Nucleus accumbens (tissue), 56 donors: ENCODE results near the gene ZNF200.
A peak's percentile ranks its signal among the peaks of the same experiment; 100 is the strongest.
"Not testable (repeated sequence)": the region's sequence is repeated elsewhere in the genome, so short reads cannot be mapped to it uniquely, and the experiment has no call there.

Experiments
- DNase-seq, 56 donors: peaks; one replicate each; lab custom pipeline; 2025; lab: John Stamatoyannopoulos, UW

Gene ZNF200

DNA sequence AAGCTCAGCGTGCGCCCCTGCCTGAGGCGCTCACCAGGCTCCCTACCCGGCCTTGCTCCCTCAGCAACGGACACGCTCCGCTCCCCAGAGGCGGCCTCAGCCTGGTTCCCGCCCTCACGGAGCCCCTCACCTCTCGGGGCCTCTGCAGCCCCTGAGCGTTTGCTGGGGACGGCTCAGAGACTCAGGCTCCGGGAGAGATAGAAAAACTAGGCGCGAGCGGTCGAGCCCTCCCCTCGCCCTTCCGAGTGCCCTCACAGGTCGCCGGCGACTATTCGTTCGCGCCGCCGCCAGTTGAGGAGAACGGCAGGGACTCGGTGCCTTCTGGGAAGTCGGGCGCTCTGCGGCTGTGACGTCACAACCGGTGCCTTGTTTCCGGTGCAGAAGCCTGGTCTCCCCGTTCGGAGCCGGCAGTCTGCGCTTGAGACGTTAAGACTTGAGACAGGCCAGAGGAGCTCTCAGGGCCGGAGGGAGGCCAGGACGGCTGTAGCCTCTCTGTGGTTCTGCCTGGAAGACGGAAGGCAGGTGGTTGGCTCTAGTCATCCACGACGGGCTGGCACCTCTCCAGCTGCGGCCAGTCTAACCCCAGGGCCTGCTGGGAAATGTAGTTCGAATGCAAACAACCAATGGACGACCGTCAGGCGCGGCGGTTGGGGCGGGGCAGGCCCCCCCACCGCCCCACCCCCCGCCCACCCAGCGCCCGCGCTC lies at the start of gene ZNF200:
Gene ZNF200, minus strand, starts transcription at position 302 of the 705 bp plus-strand sequence. CDS start 1,403 bp downstream, outside the sequence.
- peak; percentile 49 to 98 (median 92) for DNase-seq

- peak in 2 of 56 donors; percentile 41 to 51 for DNase-seq
Observed at GRCh38 chr16:3283543-3284447, 48.8 kb upstream of the ZNF200 start.

DNA sequence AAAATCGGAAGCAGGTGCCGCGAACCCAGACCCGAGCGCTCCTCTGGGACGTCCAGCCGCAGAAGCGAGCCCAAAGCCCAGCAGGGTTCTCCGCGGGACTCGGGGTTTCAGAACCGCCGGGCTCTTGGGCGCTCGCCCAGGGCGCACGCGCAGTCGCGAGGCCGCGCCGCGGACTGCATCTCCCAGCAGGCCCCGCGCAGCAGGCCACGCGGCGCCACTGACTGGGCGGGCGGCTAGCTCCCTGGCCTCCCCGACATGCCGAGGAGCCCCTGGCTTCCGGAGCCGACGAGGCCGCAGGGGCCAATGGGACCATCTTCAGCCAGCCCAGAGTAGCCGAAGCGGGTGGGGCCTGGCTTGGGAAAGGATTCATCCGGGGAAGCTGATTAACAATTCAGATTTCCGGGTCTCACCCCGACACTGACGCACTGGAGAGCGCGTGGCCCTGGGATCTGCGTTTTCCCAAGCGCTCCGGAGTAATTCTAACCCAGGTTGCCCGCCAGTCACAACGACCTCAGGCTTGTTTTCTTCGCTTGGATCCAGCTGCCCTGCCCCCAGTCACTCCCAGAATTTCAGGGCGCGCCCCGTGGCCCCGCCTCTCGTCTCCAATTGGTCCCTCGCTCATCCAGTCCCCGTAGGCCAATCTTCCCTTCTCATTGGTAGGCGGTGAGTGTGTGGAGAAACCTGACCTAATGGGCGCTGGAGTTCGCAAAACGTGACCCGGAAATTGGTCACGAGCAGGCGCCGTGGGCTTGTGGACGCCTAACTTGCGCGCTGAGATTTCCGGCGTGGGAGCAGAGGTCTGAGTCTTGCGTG lies 48.0 kb upstream of the ZNF200 start, which contains the start of gene ZNF263:
Gene ZNF263, plus strand, starts transcription at position 762 of the 813 bp plus-strand sequence. CDS start 328 bp downstream, outside the sequence.
- DNase-seq: peak; percentile 47 to 98 (median 95)

DNA sequence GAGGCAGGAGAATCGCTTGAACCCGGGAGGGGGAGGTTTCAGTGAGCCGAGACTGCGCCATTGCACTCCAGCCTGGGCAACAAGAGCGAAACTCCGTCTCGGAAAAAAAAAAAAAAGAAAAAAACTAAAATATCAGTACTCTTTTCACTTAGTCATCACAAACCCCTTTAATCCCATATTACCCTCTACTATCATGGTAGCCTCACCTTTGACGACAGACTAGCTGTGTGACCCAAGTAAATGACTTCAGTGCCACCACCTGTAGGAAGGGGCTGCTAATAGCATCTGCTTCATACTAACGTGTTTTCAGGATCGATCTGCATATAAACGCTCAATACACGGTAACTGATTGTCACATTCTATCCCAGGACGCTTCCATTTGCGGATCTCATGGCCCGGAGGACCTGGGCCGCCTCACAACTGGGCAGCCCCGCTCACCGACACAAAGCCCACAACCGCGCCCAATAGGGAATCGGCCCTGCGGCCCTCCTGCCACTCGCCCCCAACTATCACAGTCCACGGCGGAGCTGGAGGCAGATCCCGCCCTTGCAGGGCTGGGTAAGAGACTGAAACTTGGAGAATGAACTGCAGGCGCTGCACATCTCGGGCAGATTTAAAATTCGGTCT lies 47.3 kb upstream of the ZNF200 start:
- DNase-seq: peak in 1 of 56 donors; percentile 72

- no peak for DNase-seq
Observed at GRCh38 chr16:3281222-3281820, 46.4 kb upstream of the ZNF200 start.

GRCh38 chr16:3276679-3277078 lies 41.7 kb upstream of the ZNF200 start:
- DNase-seq: no peak

DNA sequence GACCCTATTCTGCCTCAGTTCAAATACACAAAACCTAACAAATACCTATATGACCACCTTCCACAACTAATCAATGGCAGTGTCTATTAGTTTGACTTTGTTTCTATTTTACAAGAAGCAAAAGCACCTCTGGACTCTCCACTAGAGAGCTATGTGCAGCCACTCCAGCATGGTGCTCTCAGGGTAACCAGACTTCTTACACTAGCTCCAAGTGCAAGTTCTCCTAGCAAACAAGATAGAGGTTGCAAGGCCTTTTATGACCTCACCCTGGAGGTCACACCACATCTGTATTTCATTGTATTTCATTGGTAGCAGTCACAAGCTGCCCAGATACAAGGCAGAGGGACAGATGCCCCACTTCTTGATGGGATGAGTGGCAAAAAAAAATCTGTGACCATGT lies 40.0 kb upstream of the ZNF200 start:
- no peak for DNase-seq

GRCh38 chr16:3274490-3274889 lies 39.5 kb upstream of the ZNF200 start:
- no peak for DNase-seq

DNA sequence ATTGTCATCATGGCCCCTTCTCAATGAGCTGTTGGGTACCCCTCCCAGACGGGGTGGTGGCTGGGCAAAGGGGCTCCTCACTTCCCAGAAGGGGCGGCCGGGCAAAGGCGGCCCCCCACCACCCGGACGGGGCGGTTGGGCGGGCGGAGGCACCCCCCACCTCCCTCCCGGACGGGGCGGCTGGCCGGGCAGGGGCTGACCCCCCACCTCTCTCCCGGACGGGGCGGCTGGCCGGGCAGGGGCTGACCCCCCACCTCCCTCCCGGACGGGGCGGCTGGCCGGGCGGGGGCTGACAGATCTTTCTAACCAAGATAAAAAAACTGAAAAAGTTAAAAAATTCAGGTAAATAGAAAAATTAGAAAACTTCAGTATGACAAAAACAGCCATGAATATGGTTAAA lies 36.3 kb upstream of the ZNF200 start:
- DNase-seq: not testable (repeated sequence)

GRCh38 chr16:3270718-3271117 lies 35.8 kb upstream of the ZNF200 start:
- DNase-seq: not testable (repeated sequence)

GRCh38 chr16:3268294-3268693 lies 33.3 kb upstream of the ZNF200 start:
- no peak for DNase-seq

- DNase-seq: peak in 7 of 56 donors; percentile 1 to 32 (median 7)
Observed at GRCh38 chr16:3266873-3267537, 32.0 kb upstream of the ZNF200 start.

DNA sequence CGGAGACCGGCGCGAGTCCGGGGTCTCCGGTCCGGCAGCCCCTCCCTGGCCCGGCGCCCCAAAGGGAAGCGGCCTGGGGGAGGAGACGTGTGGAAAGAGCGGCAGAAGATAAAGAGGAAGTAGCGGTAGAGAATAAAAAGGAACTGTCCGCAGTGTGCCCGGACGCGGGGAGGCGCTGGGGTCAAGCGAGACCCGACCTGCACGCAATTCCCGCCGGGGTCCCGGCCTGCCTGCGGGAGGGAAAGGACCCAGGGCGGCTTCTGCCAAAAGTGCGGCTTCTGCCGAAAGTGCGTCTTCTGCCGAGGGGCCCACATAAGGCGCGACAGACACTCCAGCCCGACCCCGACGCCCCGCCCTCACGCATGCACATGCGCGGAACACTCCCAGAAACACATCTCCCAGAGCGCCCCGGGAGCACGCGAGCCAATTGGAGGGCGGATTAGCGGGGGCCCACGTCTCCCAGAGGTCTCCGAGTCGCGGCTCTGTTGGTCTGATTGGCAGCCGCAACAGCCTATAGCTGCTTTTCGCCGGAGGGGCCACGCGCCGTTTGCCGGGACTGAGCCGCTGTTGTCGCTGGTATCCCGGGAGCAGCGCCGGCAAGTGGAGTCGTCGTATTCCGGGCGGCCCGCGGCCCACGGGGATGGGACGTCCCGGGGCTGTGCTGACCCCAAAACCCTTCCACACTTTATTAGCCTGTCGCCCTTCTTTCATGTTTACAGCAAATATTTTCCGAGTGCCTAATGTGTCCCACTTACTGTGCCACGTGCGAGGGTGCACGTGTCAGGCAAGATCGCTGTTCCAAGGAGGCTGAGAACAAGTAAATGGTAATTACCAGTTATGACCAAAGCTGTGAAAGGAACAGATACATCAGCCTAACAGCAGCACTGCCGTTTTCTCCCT lies 29.4 kb upstream of the ZNF200 start:
- DNase-seq: peak; percentile 84 to 100 (median 98)

DNA sequence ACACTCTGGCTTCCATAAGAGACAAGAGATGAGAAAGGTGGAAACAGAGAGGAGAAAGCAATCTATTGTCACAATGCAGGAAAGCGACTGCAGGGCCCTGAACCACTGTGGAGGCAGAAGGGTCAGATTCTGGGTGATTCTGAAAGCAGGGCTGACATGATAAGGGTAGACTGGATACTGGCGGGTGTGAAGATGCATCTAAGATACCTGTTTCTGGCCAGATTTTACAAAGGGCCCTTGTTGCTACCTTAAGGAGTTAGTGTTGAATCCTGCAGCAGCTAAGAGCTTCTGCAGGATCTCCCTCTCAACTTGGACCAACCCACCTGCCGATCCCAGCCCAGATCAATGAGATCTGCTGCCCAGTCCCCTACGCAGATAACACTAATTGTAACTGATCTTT lies 27.6 kb upstream of the ZNF200 start:
- DNase-seq: no peak

DNA sequence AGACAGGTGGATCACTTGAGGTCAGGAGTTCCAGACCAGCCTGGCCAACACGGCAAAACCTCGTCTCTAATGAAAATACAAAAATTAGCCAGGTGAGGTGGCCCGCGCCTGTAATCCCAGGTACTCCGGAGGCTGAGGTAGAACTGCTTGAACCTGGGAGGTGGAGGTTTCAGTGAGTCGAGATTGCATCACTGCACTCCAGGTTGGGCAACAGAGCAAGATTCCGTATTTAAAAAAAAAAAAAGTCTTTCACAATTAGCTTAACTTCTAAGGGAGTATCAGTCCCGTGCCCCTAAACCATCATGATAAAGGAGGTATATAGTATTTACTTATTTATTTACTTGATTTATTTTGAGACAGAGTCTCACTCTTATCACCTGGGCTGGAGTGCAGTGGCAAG lies 24.9 kb upstream of the ZNF200 start:
- no peak for DNase-seq

DNA sequence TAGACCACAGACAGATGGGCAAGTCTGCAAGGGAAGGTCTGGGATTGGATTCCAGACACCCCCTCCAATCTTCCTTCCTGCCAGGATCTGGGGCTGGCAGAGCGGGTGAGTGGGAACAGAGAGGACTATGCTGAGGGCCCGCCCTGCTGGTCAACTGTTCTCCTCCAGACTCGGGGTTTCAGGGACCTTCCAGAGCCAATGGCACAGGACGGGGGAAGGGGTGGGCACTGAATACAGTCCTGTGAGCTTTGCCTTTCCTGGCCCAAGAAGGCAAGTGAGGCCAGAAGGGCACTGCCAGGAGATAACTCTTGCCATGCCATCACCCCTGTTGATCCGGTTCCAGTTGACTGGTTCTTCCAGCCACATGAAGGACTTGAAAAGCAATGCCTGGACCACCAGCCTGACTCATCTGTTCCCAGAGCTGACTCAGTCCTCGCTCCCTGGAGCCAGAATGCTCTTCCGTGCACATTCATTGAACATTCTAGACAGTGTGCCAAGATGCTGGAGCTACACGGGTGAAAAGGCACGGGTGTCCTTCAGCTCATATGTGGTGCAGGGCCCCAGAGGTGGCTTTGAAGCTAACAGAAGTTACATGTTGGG lies 22.0 kb upstream of the ZNF200 start:
- no peak for DNase-seq

- no peak for DNase-seq
Observed at GRCh38 chr16:3256146-3256865, 21.3 kb upstream of the ZNF200 start, which contains the start of gene MEFV. Gene MEFV, minus strand, starts transcription at chr16:3256633. Its CDS starts 46 bp downstream, at chr16:3256587.
